NCI-H69 (cell line): ENCODE measurements around the gene CCNK.
A peak's percentile ranks its signal among the peaks of the same experiment; 100 is the strongest.

Source experiments
- DNase-seq: peaks from one replicate; lab custom pipeline; 2025; lab: John Stamatoyannopoulos, UW

Gene CCNK

GRCh38 chr14:99467336-99468078 lies 13.7 kb upstream of the CCNK start:
- peak; percentile 55 for DNase-seq

- no peak for DNase-seq
These were observed 13.1 kb upstream of the CCNK start for GRCh38 chr14:99468081-99468480.

- DNase-seq = peak; percentile 65
These were observed 12.2 kb upstream of the CCNK start for GRCh38 chr14:99468836-99469592.

- no peak for DNase-seq
These were observed 9.5 kb upstream of the CCNK start for GRCh38 chr14:99471731-99472130.

- no peak for DNase-seq
These were observed 8.3 kb upstream of the CCNK start for GRCh38 chr14:99472937-99473336.

- DNase-seq = no peak
These were observed 7.8 kb upstream of the CCNK start for GRCh38 chr14:99473458-99473857.

GRCh38 chr14:99475179-99475578 lies 6.0 kb upstream of the CCNK start:
- no peak for DNase-seq

GRCh38 chr14:99475660-99476059 lies 5.5 kb upstream of the CCNK start:
- DNase-seq = no peak

- DNase-seq = no peak
These were observed 4.3 kb upstream of the CCNK start for GRCh38 chr14:99476864-99477263.

- DNase-seq = no peak
These were observed 3.1 kb upstream of the CCNK start for GRCh38 chr14:99478128-99478527.

- no peak for DNase-seq
These were observed 1.9 kb upstream of the CCNK start for GRCh38 chr14:99479160-99479905.

GRCh38 chr14:99479906-99480869 lies 1.0 kb upstream of the CCNK start, which contains the start of gene SETD3:
Gene SETD3 (minus strand): TSS chr14:99480859. CDS start chr14:99465805, 15,054 bp downstream.
- peak; percentile 66 for DNase-seq

GRCh38 chr14:99481745-99482099 lies 513 bp downstream of the CCNK start:
- peak; percentile 53 for DNase-seq

GRCh38 chr14:99484106-99484505 lies 2.9 kb downstream of the CCNK start:
- DNase-seq = no peak

GRCh38 chr14:99497341-99497740 lies 16.1 kb downstream of the CCNK start:
- DNase-seq = no peak

GRCh38 chr14:99497894-99498293 lies 16.7 kb downstream of the CCNK start:
- no peak for DNase-seq

- DNase-seq = no peak
These were observed 21.8 kb downstream of the CCNK start for GRCh38 chr14:99502989-99503421.

- DNase-seq = no peak
These were observed 22.7 kb downstream of the CCNK start for GRCh38 chr14:99503848-99504453.

- no peak for DNase-seq
These were observed 23.9 kb downstream of the CCNK start for GRCh38 chr14:99505089-99505488.

- DNase-seq = no peak
These were observed 25.1 kb downstream of the CCNK start for GRCh38 chr14:99506276-99506675.
